ENCODE data around the gene TEX12.

GRCh38 chr11:112134473-112134872 is 32.7 kb upstream of the TEX12 start:
- TF ChIP-seq CTCF (IDR thresholded peaks at IDR 0.05) (no peak), POLR2AphosphoS5 (IDR thresholded peaks at IDR 0.05) (no peak)
